Activated T-helper 1 cell treated with anti-CD3 and anti-CD28 coated beads, Interleukin-2, amount 50 U/mL, for 16 hours (primary cell): ENCODE results near the gene CAPN15.

Source experiments
- DNase-seq, 2 donors: peaks; one replicate each; pipeline ENCODE4 v3.0.0-alpha.2; 2020; ENCODE audit warnings: low read depth in 1 of 2, low spot score in 1 of 2

The CAPN15 gene

GRCh38 chr16:560204-560700 lies 32.7 kb downstream of the CAPN15 start, which contains the start of gene PRR35:
Gene PRR35, plus strand, starts transcription at chr16:560394. Its CDS starts 2,901 bp downstream, at chr16:563295.
- DNase-seq = no peak

- no peak for DNase-seq
These were observed 33.3 kb downstream of the CAPN15 start for GRCh38 chr16:560701-561412.

- DNase-seq = no peak
These were observed 33.9 kb downstream of the CAPN15 start for GRCh38 chr16:561413-561794.

DNA sequence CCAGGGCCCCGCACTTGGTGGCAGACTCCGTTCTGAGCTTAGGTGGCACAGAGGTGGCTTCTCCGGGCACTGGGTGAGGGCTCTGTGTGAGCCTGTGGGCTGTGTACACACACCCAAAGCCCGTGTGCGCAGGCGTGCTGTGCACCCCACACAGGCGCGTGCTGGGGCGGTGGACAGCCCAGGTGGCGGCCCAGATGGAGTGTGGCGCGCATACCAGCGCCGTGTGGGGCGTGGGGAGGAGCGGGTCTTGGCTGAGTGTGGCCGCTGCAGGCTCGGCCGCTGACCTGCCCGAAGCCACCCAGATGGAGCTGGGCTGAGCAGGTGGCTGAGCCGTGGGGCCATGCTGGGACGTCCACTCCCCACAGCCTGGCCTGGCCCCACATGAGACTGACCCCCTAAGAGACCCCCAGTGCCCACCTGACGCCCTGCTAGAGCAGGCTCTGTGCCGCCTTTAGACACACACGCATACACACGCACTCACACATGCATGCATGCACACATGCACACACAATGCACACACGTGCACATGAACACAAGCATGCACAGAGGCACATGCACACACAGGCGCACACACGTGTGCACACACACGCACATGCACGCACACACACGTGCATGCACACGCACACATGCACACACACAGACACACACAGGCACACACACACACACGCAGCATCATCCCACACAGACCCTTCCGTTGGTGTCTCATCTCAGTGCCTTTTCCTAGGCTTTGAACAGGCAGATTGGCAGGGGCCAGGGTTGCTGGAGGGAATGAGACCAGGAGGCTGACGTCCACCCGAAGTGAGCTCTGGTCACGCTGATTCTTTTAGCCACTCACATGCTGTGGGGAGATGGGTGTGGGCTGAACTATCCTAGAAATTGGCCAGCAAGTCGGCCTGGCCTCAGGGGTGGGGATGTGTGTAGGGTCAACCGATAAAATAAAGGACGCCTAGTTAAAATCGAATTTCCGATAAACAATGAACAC lies 34.7 kb downstream of the CAPN15 start:
- no peak for DNase-seq

GRCh38 chr16:563072-563644 lies 35.6 kb downstream of the CAPN15 start:
- no peak for DNase-seq

GRCh38 chr16:564690-565418 lies 37.3 kb downstream of the CAPN15 start:
- no peak for DNase-seq

DNA sequence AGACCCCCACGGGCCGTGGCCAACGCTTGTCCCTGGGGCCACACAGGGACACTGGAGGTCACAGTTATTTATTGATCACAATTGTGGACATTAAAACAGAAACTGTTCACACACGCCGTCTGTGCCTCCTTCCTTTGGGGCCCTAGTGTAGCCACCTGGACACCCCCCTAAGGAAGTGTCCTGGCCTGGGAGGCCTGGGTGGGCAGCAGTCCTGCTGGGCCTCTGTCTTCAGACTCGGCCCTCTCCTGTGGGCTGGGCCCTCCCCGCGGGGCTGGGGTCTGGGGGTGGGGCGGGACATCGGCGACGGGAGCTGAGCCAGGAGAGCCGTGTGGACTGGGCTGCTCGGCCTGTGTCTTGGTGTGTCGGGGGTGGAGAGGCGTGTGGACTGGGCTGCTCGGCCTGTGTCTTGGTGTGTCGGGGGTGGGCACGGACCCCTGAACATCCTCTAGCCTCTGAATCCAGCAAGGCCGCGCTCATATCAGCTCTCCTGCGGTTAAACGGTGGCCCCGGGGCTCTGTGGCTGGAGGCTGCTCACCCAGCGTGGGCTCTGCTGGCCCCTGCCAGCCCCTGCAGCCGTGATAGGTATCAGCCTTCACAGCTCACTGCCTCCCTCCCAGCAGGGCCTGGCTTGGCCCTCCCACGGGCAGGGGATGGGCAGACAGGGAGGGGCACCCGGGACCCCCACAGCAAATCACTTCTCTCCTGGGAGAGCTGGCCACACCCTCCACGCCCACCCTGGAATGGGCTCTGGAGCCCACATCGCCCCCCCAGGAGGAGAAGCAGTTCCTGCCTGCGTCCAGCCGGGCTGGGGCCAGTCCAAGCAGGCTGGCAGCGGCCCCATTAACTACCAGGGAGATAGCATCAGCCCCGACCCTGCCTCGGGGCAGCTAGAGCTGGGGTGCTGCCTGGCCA lies 38.2 kb downstream of the CAPN15 start:
- no peak for DNase-seq

DNA sequence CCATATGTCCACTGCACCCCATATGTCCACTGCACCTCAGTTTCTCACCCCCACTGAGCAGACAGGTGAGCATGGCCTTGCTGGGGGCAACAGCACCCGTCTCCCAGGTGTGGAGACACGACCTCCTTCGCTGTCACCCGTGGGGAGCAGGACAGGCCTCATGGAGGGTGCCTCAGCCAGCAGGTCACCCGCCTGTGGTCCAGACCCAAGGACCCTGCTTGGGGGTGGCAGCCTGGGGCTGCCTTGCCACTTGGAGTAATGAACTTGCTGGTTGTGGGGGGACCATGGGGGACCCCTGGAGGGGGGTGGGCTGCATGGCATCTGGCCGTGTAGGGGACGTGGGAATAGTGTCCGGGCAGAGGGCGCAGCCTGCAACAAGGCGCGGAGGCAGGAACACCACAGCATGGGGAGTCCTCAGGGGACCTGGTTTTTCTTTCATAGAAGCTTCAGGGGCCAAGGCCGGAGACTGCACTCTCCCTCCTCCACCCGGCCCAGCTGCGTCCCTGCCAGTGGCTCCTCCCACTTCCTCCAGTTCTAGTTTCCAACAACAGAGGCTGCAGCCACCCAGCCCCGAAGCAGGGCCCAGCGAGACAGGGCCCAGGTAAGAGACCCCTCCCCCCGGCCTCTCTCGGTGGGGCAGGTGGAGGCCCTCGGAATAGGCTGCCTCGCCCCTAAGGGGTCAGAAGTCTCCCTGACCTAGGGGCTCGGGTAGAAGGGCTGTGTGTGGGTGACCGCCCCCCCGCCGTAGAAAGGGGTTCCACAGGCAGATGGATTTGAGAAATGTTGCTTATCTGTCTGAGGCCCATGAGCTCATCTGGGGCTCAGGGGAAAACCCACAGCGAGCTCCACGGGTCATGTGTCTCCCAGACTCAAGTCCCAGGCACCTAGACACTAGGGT lies 39.2 kb downstream of the CAPN15 start, which contains the start of gene NHLRC4:
Gene NHLRC4 (plus strand): TSS at position 531 of the 898 bp plus-strand sequence. CDS start 1,043 bp downstream, outside the sequence.
- no peak for DNase-seq

DNA sequence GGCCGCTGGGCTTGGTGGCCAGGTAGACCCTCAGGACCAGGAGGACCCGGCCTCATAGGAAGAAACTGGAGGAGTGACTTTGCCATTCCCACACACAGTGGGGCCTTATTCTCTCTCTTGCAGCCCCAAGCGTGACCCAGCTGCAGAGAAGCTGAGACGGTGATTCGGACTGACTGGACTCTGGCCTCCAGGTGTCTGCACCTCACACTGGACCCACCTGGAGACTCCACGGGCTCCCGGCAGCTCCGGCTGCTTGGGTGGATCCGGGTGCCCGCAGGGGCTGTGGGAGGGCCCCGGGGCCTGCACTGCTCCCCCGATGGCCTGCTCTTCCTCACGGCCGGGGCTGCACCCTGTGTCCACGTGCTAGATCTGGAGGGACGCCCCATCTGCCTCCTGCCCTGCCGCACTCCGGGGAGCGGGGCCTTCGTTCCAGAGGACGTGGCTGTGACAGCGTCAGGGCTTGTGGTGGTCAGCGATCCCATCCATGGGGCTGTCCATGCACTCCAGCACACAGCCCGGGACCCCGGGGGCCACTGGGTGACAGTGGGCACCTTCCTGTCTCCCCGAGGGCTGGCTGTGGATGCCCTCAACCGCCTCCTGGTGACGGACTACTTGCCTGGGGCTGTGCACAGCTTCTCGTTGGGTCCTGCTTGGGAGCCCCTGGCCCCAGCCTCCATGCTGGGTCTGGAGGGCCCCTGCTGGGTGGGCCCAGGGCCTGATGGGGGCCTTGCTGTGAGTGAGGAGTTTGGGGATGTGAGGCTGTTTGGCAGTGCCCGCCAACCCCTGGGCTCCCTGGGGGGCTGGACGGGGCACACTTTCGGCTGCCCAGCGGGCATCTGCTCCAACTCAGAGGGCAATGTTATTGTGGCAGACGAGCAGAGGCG lies 40.1 kb downstream of the CAPN15 start:
- DNase-seq = no peak

GRCh38 chr16:568401-569258 lies 41.1 kb downstream of the CAPN15 start:
- DNase-seq = no peak

DNA sequence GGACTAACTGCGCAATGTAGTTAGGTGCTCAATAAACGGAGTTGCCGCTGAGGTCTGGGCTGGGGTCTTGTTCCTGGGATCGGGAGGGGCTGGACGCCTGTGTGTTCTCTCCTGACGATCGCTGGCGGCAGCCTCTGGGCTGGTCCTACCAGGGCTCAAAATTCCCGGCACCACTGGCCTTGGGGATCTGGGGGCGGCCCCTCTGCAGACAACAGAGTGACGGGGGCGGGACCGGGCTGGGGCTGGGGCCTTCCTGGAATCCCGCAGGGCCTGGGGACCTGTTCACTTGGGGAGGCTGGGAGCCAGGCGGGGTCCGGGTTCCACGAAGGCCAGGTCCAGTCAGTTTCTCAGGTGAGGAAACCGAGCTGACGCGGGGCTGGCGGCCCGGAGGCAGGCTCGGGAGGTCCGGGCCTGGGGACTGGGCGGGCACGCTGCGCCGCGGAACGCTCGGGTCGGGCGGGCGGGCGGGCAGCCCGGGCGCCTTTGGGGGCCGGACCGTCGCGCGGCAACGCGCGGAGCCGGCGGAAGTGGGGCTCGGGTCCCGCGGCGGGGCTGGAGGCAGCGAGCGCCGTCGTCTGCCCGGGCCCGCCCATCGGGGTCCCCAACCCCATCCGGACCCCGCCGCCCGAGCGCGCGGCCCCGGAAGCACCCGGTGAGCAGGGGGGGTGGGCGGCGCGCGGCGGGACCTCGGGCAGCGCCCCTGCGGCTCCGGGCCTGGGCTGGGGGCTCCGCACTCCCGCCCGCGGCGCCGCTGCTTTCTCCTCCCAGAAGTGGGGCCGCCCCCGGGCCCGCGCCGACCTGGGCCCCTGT lies 42.1 kb downstream of the CAPN15 start, which contains the start of gene PIGQ:
Gene PIGQ (plus strand): TSS at position 524 of the 810 bp plus-strand sequence. CDS start 4,107 bp downstream, outside the sequence.
- DNase-seq = peak; percentile 38 to 52

- DNase-seq = no peak
These were observed 45.5 kb downstream of the CAPN15 start for GRCh38 chr16:572865-573650.

GRCh38 chr16:574021-574760 lies 46.7 kb downstream of the CAPN15 start:
- DNase-seq = no peak
